GM20000 (cell line): Measurements from ENCODE around the gene HOXB9.

Experiments
- DNase-seq: peaks from one replicate; pipeline ENCODE4 v3.0.0; 2012; ENCODE audit warnings: low spot score
- CTCF ChIP-seq: IDR thresholded peaks from 2 replicates; pipeline ENCODE4 v1.5.1; 2012; ENCODE audit warnings: mild to moderate bottlenecking, control low read depth; ENCODE audit errors: extremely low read depth, missing control alignments

HOXB9 gene

GRCh38 chr17:48575066-48575582 lies 51.0 kb downstream of the HOXB9 start:
- no peak for DNase-seq
- no peak for TF ChIP-seq CTCF

- TF ChIP-seq CTCF: no peak
- DNase-seq: no peak
Observed at GRCh38 chr17:48574505-48575065, 51.6 kb downstream of the HOXB9 start.

GRCh38 chr17:48571826-48572417 lies 54.2 kb downstream of the HOXB9 start:
- no peak for DNase-seq
- TF ChIP-seq CTCF: no peak
